ENCODE data around the gene MEGF6. TPM values are rescaled to one million over a fixed set of nuclear protein-coding genes. Genes with fewer than 3 reads are reported as not detected.

MEGF6 gene
- total RNA-seq, 1 experiment from 2014 or later, result 21.3 TPM

- no peak overlapping the region for H2BK5ac ChIP-seq (ENCODE audit: insufficient read length, low read length)
- H3K9me3 ChIP-seq (ENCODE audit: control insufficient read depth, low read depth, low read length), result no peaks in the 10 kb centered on the region
- H3K56ac ChIP-seq (ENCODE audit: insufficient read length, low read depth, low read length), result no peak overlapping the region
- no peak overlapping the region for H2BK120ac ChIP-seq (ENCODE audit: low read depth, low read length, poor library complexity, severe bottlenecking)
- H3K79me1 ChIP-seq (ENCODE audit: insufficient read depth, low read depth, low read length, poor library complexity, severe bottlenecking), result no peaks in the 10 kb centered on the region
- peaks cover 0 to 41% (median 16%) of the 10 kb centered on the region in 3 experiments; a peak in 6 of 7 replicates for H3K36me3 Mint-ChIP-seq (ENCODE audit: insufficient read depth in 1 of 3, low read depth in 3 of 3)
- no peak overlapping the region for H3K27ac ChIP-seq (ENCODE audit: insufficient read length, low read depth, low read length)
- no peak overlapping the region for H3K9ac ChIP-seq (ENCODE audit: extremely low read depth, insufficient read length, low read length)
- H3K79me2 ChIP-seq (ENCODE audit: insufficient read depth, low read length), result peaks cover 3% of the 10 kb centered on the region; the same call in 1 of the 2 replicates
- no peaks in the 10 kb centered on the region; the same call in 1 of the 2 replicates for H3K27me3 ChIP-seq (ENCODE audit: insufficient read depth, low read length)
- DNase-seq, result no peak
- no CpG with 5 or more reads among the region's 43 CpGs for WGBS (ENCODE audit: extremely low coverage, insufficient read length, low lambda C conversion rate)
- no peaks in the 10 kb centered on the region for H3K4me1 ChIP-seq (ENCODE audit: insufficient read depth, low read length)
- H3K9me3 Mint-ChIP-seq, result no peaks in the 10 kb centered on the region
- H3K18ac ChIP-seq (ENCODE audit: insufficient read length, low read depth, low read length), result no peak overlapping the region
- H2BK12ac ChIP-seq (ENCODE audit: insufficient read length, low read depth, low read length), result no peak overlapping the region
- no peak overlapping the region for H2BK15ac ChIP-seq (ENCODE audit: low read depth, low read length)
- no peak overlapping the region for H3K23ac ChIP-seq (ENCODE audit: insufficient read length, low read depth, low read length)
- no peak overlapping the region for H3K14ac ChIP-seq (ENCODE audit: insufficient read depth, low read length)
- H4K8ac ChIP-seq (replicated peaks; ENCODE audit: insufficient read length, low read depth, low read length), result no peak overlapping the region
- H4K20me1 ChIP-seq (ENCODE audit: control insufficient read depth, insufficient read depth, insufficient read length), result no peaks in the 10 kb centered on the region
- H3K4ac ChIP-seq (ENCODE audit: low read depth, low read length), result no peak overlapping the region
- H4K5ac ChIP-seq (ENCODE audit: insufficient read length, low read depth, low read length), result no peak overlapping the region
- peaks cover 3% of the 10 kb centered on the region for H3K27me3 Mint-ChIP-seq (ENCODE audit: low read depth)
- H2AFZ ChIP-seq (ENCODE audit: low read length), result no peak overlapping the region
- H3K4me1 Mint-ChIP-seq, result peaks cover 3 to 9% of the 10 kb centered on the region in 2 experiments; a peak in 3 of 4 replicates
- no peak overlapping the region for H3K4me2 ChIP-seq (ENCODE audit: insufficient read depth, insufficient read length, low read length)
- peaks cover 8% of the 10 kb centered on the region for H3K23me2 ChIP-seq (ENCODE audit: insufficient read length, low read depth, low read length, poor library complexity, severe bottlenecking)
- H3K27ac Mint-ChIP-seq, result no peak overlapping the region
- no peak overlapping the region for H3T11ph ChIP-seq (ENCODE audit: low read length)
- no peak overlapping the region for H4K91ac ChIP-seq (ENCODE audit: insufficient read length, low read depth, low read length)
- TF ChIP-seq, protein P1, sequence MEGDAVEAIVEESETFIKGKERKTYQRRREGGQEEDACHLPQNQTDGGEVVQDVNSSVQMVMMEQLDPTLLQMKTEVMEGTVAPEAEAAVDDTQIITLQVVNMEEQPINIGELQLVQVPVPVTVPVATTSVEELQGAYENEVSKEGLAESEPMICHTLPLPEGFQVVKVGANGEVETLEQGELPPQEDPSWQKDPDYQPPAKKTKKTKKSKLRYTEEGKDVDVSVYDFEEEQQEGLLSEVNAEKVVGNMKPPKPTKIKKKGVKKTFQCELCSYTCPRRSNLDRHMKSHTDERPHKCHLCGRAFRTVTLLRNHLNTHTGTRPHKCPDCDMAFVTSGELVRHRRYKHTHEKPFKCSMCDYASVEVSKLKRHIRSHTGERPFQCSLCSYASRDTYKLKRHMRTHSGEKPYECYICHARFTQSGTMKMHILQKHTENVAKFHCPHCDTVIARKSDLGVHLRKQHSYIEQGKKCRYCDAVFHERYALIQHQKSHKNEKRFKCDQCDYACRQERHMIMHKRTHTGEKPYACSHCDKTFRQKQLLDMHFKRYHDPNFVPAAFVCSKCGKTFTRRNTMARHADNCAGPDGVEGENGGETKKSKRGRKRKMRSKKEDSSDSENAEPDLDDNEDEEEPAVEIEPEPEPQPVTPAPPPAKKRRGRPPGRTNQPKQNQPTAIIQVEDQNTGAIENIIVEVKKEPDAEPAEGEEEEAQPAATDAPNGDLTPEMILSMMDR (conservative IDR thresholded peaks at IDR 0.05), result no peak
- H2AK5ac ChIP-seq (ENCODE audit: insufficient read length, low read length), result no peak overlapping the region
- H2BK20ac ChIP-seq (ENCODE audit: low read depth, low read length, poor library complexity, severe bottlenecking), result no peak overlapping the region
- H3K4me3 Mint-ChIP-seq, result no peak overlapping the region
Measured at GRCh38 chr1:3645247-3645646, 33.9 kb upstream of the MEGF6 start.
